ENCODE data around the gene DEGS1.

Gene DEGS1

DNA sequence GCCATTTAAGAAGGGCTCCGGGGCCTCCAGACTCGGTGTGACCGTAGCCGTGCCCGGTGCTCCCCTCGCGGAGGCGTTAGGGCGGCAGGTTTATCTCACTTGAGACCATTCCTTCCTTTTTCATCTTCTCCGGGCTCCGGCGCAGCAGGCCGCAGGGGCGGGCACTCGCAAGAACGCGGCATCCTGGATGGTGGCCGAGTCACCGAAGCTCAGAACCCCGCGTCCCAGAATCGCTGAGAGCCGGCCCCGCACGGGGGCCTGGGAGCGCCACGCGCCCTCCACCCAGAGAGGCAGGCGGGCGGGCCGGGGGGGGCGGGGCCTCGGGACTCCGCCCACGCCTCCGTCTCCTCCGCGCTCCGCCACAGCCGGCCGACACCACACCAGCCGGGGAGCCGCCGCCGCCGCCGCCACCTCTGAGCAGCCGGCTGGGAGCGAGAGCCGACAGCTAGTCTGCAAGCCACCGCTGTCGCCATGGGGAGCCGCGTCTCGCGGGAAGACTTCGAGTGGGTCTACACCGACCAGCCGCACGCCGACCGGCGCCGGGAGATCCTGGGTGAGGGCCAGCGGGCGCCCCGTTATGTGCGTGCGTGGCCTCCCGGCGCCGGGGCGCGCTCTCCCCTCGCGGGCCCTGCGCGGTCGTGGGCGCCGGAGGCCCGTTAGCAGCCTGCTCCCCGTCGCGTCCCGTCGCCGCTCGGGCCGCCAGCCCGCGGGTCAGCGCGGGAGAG lies at the start of gene DEGS1:
Gene DEGS1 (plus strand): TSS at position 375 of the 725 bp plus-strand sequence. CDS start 97 bp downstream, at position 472.
- no peak for DNase-seq (ENCODE audit: low read depth)
- peak within 1 kb of the TSS; percentile 72 for H3K4me3 ChIP-seq (ENCODE audit: low read length)
- TF ChIP-seq, protein P1, sequence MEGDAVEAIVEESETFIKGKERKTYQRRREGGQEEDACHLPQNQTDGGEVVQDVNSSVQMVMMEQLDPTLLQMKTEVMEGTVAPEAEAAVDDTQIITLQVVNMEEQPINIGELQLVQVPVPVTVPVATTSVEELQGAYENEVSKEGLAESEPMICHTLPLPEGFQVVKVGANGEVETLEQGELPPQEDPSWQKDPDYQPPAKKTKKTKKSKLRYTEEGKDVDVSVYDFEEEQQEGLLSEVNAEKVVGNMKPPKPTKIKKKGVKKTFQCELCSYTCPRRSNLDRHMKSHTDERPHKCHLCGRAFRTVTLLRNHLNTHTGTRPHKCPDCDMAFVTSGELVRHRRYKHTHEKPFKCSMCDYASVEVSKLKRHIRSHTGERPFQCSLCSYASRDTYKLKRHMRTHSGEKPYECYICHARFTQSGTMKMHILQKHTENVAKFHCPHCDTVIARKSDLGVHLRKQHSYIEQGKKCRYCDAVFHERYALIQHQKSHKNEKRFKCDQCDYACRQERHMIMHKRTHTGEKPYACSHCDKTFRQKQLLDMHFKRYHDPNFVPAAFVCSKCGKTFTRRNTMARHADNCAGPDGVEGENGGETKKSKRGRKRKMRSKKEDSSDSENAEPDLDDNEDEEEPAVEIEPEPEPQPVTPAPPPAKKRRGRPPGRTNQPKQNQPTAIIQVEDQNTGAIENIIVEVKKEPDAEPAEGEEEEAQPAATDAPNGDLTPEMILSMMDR (conservative IDR thresholded peaks at IDR 0.05; ENCODE audit: low read depth, low read length): no peak

GRCh38 chr1:224133741-224134299 lies 49.2 kb upstream of the DEGS1 start:
- DNase-seq (ENCODE audit: low read depth): no peak
- TF ChIP-seq, protein P1 (conservative IDR thresholded peaks at IDR 0.05; ENCODE audit: low read depth, low read length): no peak
- no peak overlapping the region for H3K4me3 ChIP-seq (ENCODE audit: low read length)

DNA sequence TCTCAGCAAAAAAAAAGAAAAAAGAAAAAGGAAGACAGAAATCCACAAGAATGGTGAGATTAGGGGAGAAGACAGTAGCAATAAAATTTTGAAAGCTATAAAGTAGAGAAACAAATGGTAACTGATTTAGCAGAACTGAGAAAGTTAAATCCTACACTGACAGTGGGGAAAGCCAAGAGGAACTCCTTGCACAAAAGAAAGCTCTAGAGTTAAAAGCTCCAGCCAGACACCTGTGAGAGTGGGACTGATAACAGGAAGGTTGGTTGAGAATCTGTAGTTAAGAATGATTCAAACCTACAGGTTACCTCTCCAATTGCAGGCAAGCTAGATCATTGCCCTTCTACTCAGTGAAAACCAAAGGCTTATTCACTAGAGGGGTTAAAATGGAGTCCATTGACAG lies 45.5 kb upstream of the DEGS1 start:
- H3K4me3 ChIP-seq (ENCODE audit: low read length): no peak overlapping the region
- TF ChIP-seq, protein P1 (conservative IDR thresholded peaks at IDR 0.05; ENCODE audit: low read depth, low read length): no peak
- no peak for DNase-seq (ENCODE audit: low read depth)

GRCh38 chr1:224138198-224138597 lies 44.8 kb upstream of the DEGS1 start:
- TF ChIP-seq, protein P1 (conservative IDR thresholded peaks at IDR 0.05; ENCODE audit: low read depth, low read length): no peak
- H3K4me3 ChIP-seq (ENCODE audit: low read length): no peak overlapping the region
- no peak for DNase-seq (ENCODE audit: low read depth)

- DNase-seq (ENCODE audit: low read depth): no peak
- no peak overlapping the region for H3K4me3 ChIP-seq (ENCODE audit: low read length)
- TF ChIP-seq, protein P1 (conservative IDR thresholded peaks at IDR 0.05; ENCODE audit: low read depth, low read length): no peak
These were observed 41.3 kb upstream of the DEGS1 start for GRCh38 chr1:224141693-224142092.

DNA sequence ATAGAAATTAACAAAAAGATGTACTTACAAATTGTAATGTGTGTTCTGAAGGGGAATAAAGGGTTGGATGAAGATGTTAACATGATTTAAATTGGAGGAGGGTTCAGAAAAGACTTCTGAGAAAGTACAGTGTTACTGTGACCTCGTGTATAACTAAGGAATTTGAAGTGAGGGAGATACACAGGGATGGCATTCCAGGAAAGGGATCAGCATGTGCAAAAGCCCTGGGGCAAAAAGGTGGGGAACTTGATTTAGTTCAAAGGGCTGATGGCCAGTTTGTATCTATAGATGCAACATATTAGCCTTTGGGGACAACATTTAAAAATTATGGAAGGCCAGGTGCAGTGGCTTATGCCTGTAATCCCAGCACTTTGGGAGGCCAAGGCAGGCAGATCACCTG lies 33.3 kb upstream of the DEGS1 start:
- no peak overlapping the region for H3K4me3 ChIP-seq (ENCODE audit: low read length)
- no peak for DNase-seq (ENCODE audit: low read depth)
- TF ChIP-seq, protein P1 (conservative IDR thresholded peaks at IDR 0.05; ENCODE audit: low read depth, low read length): no peak

DNA sequence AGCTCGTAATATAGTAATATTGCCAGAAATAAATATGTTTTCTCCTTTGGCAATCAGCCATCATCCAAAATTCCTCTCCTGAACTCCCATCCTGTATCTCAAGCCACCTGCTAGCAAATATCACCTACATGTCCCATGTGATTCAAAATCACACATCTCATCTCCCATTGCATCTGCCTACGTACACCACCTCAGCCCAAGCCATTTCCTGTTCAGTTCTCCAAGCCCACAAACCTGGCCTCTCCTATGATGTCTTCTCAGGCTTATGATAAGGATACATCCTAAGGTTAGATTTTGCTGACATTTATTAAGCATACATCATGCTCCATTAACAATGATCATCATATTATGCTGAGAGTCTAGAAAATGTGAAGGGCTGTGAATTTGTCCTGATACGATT lies 31.9 kb upstream of the DEGS1 start:
- TF ChIP-seq, protein P1 (conservative IDR thresholded peaks at IDR 0.05; ENCODE audit: low read depth, low read length): no peak
- H3K4me3 ChIP-seq (ENCODE audit: low read length): no peak overlapping the region
- no peak for DNase-seq (ENCODE audit: low read depth)

Data from retinal pigment epithelial cell (primary cell).